Hepatocyte (in vitro differentiated cells): ENCODE results near the gene PTPRM. TPM values are rescaled to one million over a fixed set of nuclear protein-coding genes. Genes with fewer than 3 reads are reported as not detected.

Source experiments
- DNase-seq: peaks from one replicate; pipeline ENCODE4 v3.0.0-alpha.2; 2016; ENCODE audit warnings: low spot score
- H2AFZ ChIP-seq: fragments of 200-600 bp; sonication (generic); 2 replicates; pipeline ENCODE4 v1.6.0; 2016; ENCODE audit warnings: antibody characterized with exemption, mild to moderate bottlenecking
- H3K27ac ChIP-seq: fragments of 200-600 bp; sonication (generic); 2 replicates; pipeline ENCODE4 v1.5.1; 2016; ENCODE audit warnings: mild to moderate bottlenecking
- H3K27me3 ChIP-seq: fragments of 200-600 bp; sonication (generic); 2 replicates; pipeline ENCODE4 v1.6.1; 2016
- H3K36me3 ChIP-seq: fragments of 200-600 bp; sonication (generic); replicated peaks from 2 replicates; pipeline ENCODE4 v1.5.1; 2016; ENCODE audit warnings: low read depth; ENCODE audit not compliant: insufficient read depth
- H3K4me1 ChIP-seq: fragments of 200-600 bp; sonication (generic); 2 replicates; pipeline ENCODE4 v1.5.1; 2016; ENCODE audit warnings: mild to moderate bottlenecking, moderate library complexity; ENCODE audit not compliant: insufficient read depth
- H3K4me2 ChIP-seq: fragments of 200-600 bp; sonication (generic); 2 replicates; pipeline ENCODE4 v1.6.0; 2016
- H3K4me3 ChIP-seq: fragments of 200-600 bp; sonication (generic); 2 replicates; pipeline ENCODE4 v1.5.1; 2016; ENCODE audit warnings: mild to moderate bottlenecking
- H3K79me2 ChIP-seq: fragments of 200-600 bp; sonication (generic); 2 replicates; pipeline ENCODE4 v1.6.0; 2017; ENCODE audit warnings: mild to moderate bottlenecking
- H3K9me2 ChIP-seq: fragments of 200-600 bp; sonication (generic); replicated peaks from 2 replicates; pipeline ENCODE4 v1.6.0; 2017; ENCODE audit warnings: mild to moderate bottlenecking; ENCODE audit not compliant: insufficient read depth
- H3K9me3 ChIP-seq: fragments of 200-600 bp; sonication (generic); 2 replicates; pipeline ENCODE4 v1.5.1; 2016; ENCODE audit warnings: low read depth, mild to moderate bottlenecking
- H4K20me1 ChIP-seq: fragments of 200-600 bp; sonication (generic); 2 replicates; pipeline ENCODE4 v1.6.0; 2016; ENCODE audit warnings: mild to moderate bottlenecking; ENCODE audit not compliant: insufficient read depth, poor library complexity, severe bottlenecking
- EZH2 ChIP-seq: fragments of 200-600 bp; sonication (generic); IDR thresholded peaks from 2 replicates; pipeline ENCODE4 v1.6.1; 2016; ENCODE audit warnings: antibody characterized with exemption, mild to moderate bottlenecking, borderline replicate concordance
- EZH2phosphoT487 ChIP-seq: fragments of 200-600 bp; sonication (generic); IDR thresholded peaks from one replicate; pipeline ENCODE4 v1.6.1; 2018; ENCODE audit warnings: antibody characterized with exemption, mild to moderate bottlenecking, low read depth, moderate library complexity; ENCODE audit not compliant: unreplicated experiment, severe bottlenecking
- WGBS: methylation state at CpG from one replicate; pipeline ENCODE4 v1.1.6; 2016; ENCODE audit warnings: low lambda C conversion rate; ENCODE audit errors: missing lambda C conversion rate; 5-methylcytosine and 5-hydroxymethylcytosine counted together
- polyA plus RNA-seq: library from polyadenylated mRNA; unstranded; fragments of >200 nt; fragmentation: Nextera tagmentation; extraction: Ambion mirVana; gene quantifications from 2 replicates; pipeline ENCODE4 v1.2.1, GENCODE V29; 2016
- total RNA-seq: library from RNA; depleted of rRNA; stranded (reverse); fragments of >200 nt; gene quantifications from 2 replicates; pipeline ENCODE4 v1.2.3, GENCODE V29; 2014
- TF ChIP-seq, protein P1 (sequence below): fragments of 200-600 bp; sonication (generic); IDR thresholded peaks from 2 replicates; pipeline ENCODE4 v1.5.1; 2016; ENCODE audit warnings: antibody characterized with exemption, mild to moderate bottlenecking; ENCODE audit not compliant: poor library complexity

PTPRM gene
- total and polyA plus RNA-seq, 2 experiments from 2014 or later = 26.1 to 47.4 TPM

DNA sequence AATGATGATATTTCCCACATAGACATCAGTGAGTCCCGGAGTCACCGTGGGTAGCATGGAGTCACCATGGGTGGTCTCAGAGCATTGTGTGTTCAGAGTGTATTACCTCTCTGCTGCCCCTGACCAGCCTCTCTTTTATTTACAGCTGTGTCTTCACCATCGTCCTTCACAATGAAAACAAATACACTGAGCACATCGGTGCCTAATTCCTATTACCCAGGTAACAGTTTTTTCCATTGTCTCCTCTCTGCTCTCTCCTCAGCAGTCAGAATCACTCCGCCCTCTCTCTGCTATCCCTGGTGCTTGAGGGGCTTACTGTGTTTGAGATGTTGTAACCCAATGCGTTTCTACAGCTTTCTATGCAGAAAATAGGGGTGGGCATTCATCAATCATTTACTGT, 680.6 kb downstream of the PTPRM start:
- H2AFZ ChIP-seq = no peak overlapping the region
- H3K27me3 ChIP-seq = no peaks in the 10 kb centered on the region
- no peak for DNase-seq
- H3K36me3 ChIP-seq = no peaks in the 10 kb centered on the region
- WGBS = 63% methylated on average over 6 of the region's 6 CpGs
- H3K4me3 ChIP-seq = no peak overlapping the region
- no peaks in the 10 kb centered on the region for H4K20me1 ChIP-seq
- no peaks in the 10 kb centered on the region for H3K9me2 ChIP-seq
- no peaks in the 10 kb centered on the region for H3K79me2 ChIP-seq
- no peak overlapping the region for H3K27ac ChIP-seq
- TF ChIP-seq, protein P1, sequence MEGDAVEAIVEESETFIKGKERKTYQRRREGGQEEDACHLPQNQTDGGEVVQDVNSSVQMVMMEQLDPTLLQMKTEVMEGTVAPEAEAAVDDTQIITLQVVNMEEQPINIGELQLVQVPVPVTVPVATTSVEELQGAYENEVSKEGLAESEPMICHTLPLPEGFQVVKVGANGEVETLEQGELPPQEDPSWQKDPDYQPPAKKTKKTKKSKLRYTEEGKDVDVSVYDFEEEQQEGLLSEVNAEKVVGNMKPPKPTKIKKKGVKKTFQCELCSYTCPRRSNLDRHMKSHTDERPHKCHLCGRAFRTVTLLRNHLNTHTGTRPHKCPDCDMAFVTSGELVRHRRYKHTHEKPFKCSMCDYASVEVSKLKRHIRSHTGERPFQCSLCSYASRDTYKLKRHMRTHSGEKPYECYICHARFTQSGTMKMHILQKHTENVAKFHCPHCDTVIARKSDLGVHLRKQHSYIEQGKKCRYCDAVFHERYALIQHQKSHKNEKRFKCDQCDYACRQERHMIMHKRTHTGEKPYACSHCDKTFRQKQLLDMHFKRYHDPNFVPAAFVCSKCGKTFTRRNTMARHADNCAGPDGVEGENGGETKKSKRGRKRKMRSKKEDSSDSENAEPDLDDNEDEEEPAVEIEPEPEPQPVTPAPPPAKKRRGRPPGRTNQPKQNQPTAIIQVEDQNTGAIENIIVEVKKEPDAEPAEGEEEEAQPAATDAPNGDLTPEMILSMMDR = no peak
- TF ChIP-seq EZH2phosphoT487 (no peak), EZH2 (no peak)
- H3K4me1 ChIP-seq = no peaks in the 10 kb centered on the region
- H3K4me2 ChIP-seq = no peak overlapping the region
- no peaks in the 10 kb centered on the region for H3K9me3 ChIP-seq

DNA sequence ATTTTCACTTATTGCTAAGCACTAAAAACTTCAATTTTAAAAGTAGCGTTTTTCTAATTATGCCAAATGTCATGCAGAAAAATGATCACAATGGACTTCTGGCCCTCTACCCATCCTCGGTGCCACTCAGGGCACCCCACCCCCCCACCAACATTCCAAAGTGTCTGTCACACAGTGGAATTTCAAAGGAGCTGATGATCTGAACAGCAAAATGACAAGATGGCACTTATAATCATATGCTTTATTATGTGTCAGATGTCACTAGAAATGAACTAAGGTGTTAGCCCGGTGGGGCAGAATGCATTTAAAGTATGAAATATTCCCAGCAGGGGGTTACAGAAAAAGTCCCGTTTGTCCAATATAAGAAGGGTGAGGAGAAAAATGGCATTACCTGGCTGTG, 681.5 kb downstream of the PTPRM start:
- no peaks in the 10 kb centered on the region for H3K36me3 ChIP-seq
- H3K9me2 ChIP-seq = no peaks in the 10 kb centered on the region
- TF ChIP-seq EZH2 (no peak), EZH2phosphoT487 (no peak)
- TF ChIP-seq, protein P1 = no peak
- no peaks in the 10 kb centered on the region for H3K9me3 ChIP-seq
- 86% methylated on average over 4 of the region's 4 CpGs for WGBS
- H3K27me3 ChIP-seq = no peaks in the 10 kb centered on the region
- DNase-seq = no peak
- no peak overlapping the region for H2AFZ ChIP-seq
- H3K4me2 ChIP-seq = no peak overlapping the region
- no peaks in the 10 kb centered on the region for H4K20me1 ChIP-seq
- no peaks in the 10 kb centered on the region for H3K79me2 ChIP-seq
- H3K27ac ChIP-seq = no peak overlapping the region
- no peak overlapping the region for H3K4me3 ChIP-seq
- H3K4me1 ChIP-seq = no peaks in the 10 kb centered on the region

DNA sequence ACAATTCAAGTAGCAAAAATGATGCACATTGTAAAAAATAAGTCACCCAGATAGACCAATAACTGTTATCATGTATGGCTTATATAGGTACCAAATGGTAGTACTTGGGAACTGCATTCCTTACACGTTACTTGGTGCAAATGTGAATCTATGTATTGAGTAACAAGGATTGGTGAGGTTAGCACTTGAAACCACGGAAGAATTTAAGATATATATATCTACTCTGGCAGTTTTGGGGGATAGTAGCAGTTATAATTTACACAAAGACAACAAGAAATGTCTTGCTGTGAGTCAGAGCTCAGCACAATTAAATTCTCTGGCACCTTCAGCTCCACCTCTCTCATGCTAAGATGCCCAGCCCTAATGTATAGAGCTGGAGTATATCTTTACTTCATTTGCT, 682.7 kb downstream of the PTPRM start:
- Histone ChIP-seq H3K36me3 (no peaks in the 10 kb centered on the region), H3K79me2 (no peaks in the 10 kb centered on the region), H2AFZ (no peak overlapping the region), H3K4me3 (no peak overlapping the region), H3K9me3 (no peaks in the 10 kb centered on the region), H3K9me2 (no peaks in the 10 kb centered on the region), H3K27ac (no peak overlapping the region), H3K27me3 (no peaks in the 10 kb centered on the region), H4K20me1 (no peaks in the 10 kb centered on the region), H3K4me1 (no peaks in the 10 kb centered on the region), H3K4me2 (no peak overlapping the region)
- TF ChIP-seq EZH2 (no peak), EZH2phosphoT487 (no peak)
- TF ChIP-seq, protein P1 = no peak
- 89% methylated on average over 2 of the region's 2 CpGs for WGBS
- no peak for DNase-seq

DNA sequence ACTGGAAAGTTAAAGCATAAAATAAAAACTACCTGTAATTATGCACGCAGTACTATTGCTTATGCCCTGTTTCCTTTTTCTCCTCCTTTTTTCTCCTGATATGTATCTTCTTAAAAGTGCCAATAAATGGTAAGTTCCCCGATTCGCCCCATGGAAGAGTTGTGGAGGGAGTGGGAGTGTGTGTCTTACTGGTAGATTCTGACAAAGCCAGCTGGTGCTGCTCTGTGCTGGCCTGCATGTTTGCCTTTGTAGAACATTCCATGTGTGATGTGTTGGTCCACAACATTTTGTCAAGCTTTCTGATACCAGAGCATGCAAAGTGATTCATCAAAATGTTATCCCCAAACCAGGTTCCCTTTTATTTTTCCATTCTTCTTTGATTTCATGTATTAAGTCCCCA, 685.3 kb downstream of the PTPRM start:
- Histone ChIP-seq H3K4me1 (no peaks in the 10 kb centered on the region), H3K4me2 (no peak overlapping the region)
- WGBS = 94% methylated on average over 3 of the region's 3 CpGs

More for the DNA sequence above, 685.3 kb downstream of the PTPRM start:
- no peak overlapping the region for H3K4me3 ChIP-seq
- H3K79me2 ChIP-seq = no peaks in the 10 kb centered on the region
- no peaks in the 10 kb centered on the region for H3K27me3 ChIP-seq
- H3K9me2 ChIP-seq = no peaks in the 10 kb centered on the region
- H3K27ac ChIP-seq = no peak overlapping the region
- no peaks in the 10 kb centered on the region for H3K9me3 ChIP-seq
- no peaks in the 10 kb centered on the region for H4K20me1 ChIP-seq
- no peak for DNase-seq
- H2AFZ ChIP-seq = no peak overlapping the region
- TF ChIP-seq, protein P1 = no peak
- TF ChIP-seq EZH2phosphoT487 (no peak), EZH2 (no peak)
- no peaks in the 10 kb centered on the region for H3K36me3 ChIP-seq
